Loucy (cell line): ENCODE data around the gene NUP214.
"Not testable (repeated sequence)": the region's sequence is repeated elsewhere in the genome, so short reads cannot be mapped to it uniquely, and the experiment has no call there.

Experiments
- H2AFZ ChIP-seq: fragments of 200-600 bp; sonication (generic); 2 replicates; pipeline ENCODE4 v1.6.0; 2016; ENCODE audit warnings: antibody characterized with exemption, mild to moderate bottlenecking, low read length, moderate library complexity
- H3F3A ChIP-seq: fragments of 200-600 bp; 2 replicates; pipeline ENCODE4 v1.6.0; 2016; ENCODE audit warnings: antibody characterized with exemption, low read depth, mild to moderate bottlenecking
- H3K27me3 ChIP-seq: fragments of 200-600 bp; sonication (generic); 2 replicates; pipeline ENCODE4 v1.6.1; 2014; ENCODE audit warnings: low read length, mild to moderate bottlenecking; ENCODE audit not compliant: insufficient read depth, poor library complexity, severe bottlenecking
- H3K36me3 ChIP-seq: fragments of 200-600 bp; sonication (generic); 2 replicates; pipeline ENCODE4 v1.6.1; 2016; ENCODE audit warnings: low read length; ENCODE audit not compliant: insufficient read depth
- H3K4me1 ChIP-seq: fragments of 200-600 bp; sonication (generic); 2 replicates; pipeline ENCODE4 v1.5.1; 2014; ENCODE audit warnings: low read length, mild to moderate bottlenecking; ENCODE audit not compliant: insufficient read depth, poor library complexity, severe bottlenecking
- H3K4me2 ChIP-seq: fragments of 200-600 bp; sonication (generic); 2 replicates; pipeline ENCODE4 v1.6.0; 2014; ENCODE audit warnings: antibody characterized with exemption, low read length, low read depth, mild to moderate bottlenecking; ENCODE audit not compliant: poor library complexity, severe bottlenecking
- H3K4me3 ChIP-seq: fragments of 200-600 bp; sonication (generic); 2 replicates; pipeline ENCODE4 v1.5.1; 2014; ENCODE audit warnings: low read length, mild to moderate bottlenecking, mixed read lengths; ENCODE audit not compliant: poor library complexity, severe bottlenecking
- H3K79me2 ChIP-seq: fragments of 200-600 bp; sonication (generic); 2 replicates; pipeline ENCODE4 v1.6.1; 2014; ENCODE audit warnings: low read length; ENCODE audit not compliant: insufficient read depth
- H3K9ac ChIP-seq: fragments of 200-600 bp; sonication (generic); 2 replicates; pipeline ENCODE4 v1.6.0; 2014; ENCODE audit warnings: mild to moderate bottlenecking, low read depth, low read length, moderate library complexity; ENCODE audit not compliant: poor library complexity, severe bottlenecking
- H3K9me2 ChIP-seq: fragments of 200-600 bp; sonication (generic); replicated peaks from 2 replicates; pipeline ENCODE4 v1.6.1; 2016; ENCODE audit warnings: low read depth, low read length, mixed read lengths
- H3K9me3 ChIP-seq: fragments of 200-600 bp; sonication (generic); 2 replicates; pipeline ENCODE4 v1.6.1; 2014; ENCODE audit warnings: mild to moderate bottlenecking, antibody characterized with exemption, low read length, low read depth; ENCODE audit not compliant: insufficient read depth
- H4K20me1 ChIP-seq: fragments of 200-600 bp; sonication (generic); 2 replicates; pipeline ENCODE4 v1.6.0; 2014; ENCODE audit warnings: antibody characterized with exemption, low read length, mild to moderate bottlenecking; ENCODE audit not compliant: insufficient read depth, poor library complexity, severe bottlenecking
- EZH2phosphoT487 ChIP-seq: fragments of 200-600 bp; IDR thresholded peaks from 2 replicates; pipeline ENCODE4 v1.6.1; 2018; ENCODE audit warnings: antibody characterized with exemption, mild to moderate bottlenecking, moderate library complexity, borderline replicate concordance
- TF ChIP-seq, protein P1 (sequence below): fragments of 200-600 bp; sonication (generic); conservative IDR thresholded peaks from 2 replicates; pipeline ENCODE4 v1.5.1; 2014; ENCODE audit warnings: mild to moderate bottlenecking, antibody characterized with exemption, low read length

The NUP214 gene

DNA sequence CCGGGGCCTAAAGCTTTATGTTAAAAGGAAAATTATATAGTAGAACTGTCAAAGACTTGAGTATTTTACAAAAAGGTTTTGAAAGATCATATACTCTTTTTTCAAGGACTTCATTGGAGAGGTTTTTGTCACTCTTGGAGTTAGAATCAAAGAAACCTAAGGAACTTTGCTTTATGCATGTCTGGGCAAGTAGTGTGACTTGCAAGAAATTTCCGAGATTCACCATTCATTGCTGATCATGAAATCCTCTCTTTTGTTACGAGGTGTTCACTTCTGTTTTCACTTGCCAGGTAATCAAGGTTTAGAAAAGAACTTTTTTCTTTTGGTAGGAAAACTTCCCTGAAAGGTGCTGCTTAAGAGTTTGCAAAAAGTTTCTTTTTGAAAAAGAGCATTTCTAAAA, 64.8 kb downstream of the NUP214 start:
- no peak for TF ChIP-seq EZH2phosphoT487
- TF ChIP-seq, protein P1, sequence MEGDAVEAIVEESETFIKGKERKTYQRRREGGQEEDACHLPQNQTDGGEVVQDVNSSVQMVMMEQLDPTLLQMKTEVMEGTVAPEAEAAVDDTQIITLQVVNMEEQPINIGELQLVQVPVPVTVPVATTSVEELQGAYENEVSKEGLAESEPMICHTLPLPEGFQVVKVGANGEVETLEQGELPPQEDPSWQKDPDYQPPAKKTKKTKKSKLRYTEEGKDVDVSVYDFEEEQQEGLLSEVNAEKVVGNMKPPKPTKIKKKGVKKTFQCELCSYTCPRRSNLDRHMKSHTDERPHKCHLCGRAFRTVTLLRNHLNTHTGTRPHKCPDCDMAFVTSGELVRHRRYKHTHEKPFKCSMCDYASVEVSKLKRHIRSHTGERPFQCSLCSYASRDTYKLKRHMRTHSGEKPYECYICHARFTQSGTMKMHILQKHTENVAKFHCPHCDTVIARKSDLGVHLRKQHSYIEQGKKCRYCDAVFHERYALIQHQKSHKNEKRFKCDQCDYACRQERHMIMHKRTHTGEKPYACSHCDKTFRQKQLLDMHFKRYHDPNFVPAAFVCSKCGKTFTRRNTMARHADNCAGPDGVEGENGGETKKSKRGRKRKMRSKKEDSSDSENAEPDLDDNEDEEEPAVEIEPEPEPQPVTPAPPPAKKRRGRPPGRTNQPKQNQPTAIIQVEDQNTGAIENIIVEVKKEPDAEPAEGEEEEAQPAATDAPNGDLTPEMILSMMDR, result no peak
- H2AFZ ChIP-seq, result no peak overlapping the region
- H3K27me3 ChIP-seq, result no peaks in the 10 kb centered on the region
- H3K4me2 ChIP-seq, result no peak overlapping the region
- peaks cover 25% of the 10 kb centered on the region for H3K79me2 ChIP-seq
- no peak overlapping the region for H3K4me3 ChIP-seq
- H4K20me1 ChIP-seq, result peaks cover 35% of the 10 kb centered on the region
- H3K9me3 ChIP-seq, result no peaks in the 10 kb centered on the region
- H3K36me3 ChIP-seq, result peaks cover 94% of the 10 kb centered on the region
- H3F3A ChIP-seq, result no peaks in the 10 kb centered on the region
- H3K9me2 ChIP-seq, result no peaks in the 10 kb centered on the region
- no peaks in the 10 kb centered on the region for H3K4me1 ChIP-seq
- no peak overlapping the region for H3K9ac ChIP-seq

DNA sequence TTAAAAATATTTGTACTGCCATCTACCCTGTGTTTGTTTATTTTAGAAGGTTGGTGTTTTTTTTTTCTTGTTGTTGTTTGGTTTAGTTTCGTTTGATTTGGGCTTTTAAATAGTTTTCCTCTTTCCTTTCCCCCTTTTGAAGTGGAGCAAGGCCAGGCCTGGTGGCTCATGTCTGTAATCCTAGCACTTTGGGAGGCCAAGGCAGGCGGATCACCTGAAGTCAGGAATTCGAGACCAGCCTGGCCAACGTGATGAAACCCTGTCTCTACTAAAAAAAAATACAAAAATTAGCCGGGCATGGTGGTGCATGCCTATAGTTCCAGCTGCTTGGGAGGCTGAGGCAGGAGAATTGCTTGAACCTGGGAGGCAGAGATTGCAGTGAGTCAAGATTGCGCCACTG, 65.6 kb downstream of the NUP214 start:
- Histone ChIP-seq H3K36me3 (peaks cover 91% of the 10 kb centered on the region), H4K20me1 (peaks cover 30% of the 10 kb centered on the region), H3K79me2 (peaks cover 19% of the 10 kb centered on the region; the same call in 1 of the 2 replicates)
- not testable (repeated sequence) for H3K4me3 ChIP-seq, H3K9ac ChIP-seq, H2AFZ ChIP-seq, H3K4me2 ChIP-seq, H3K27me3 ChIP-seq, H3K9me2 ChIP-seq, H3K9me3 ChIP-seq, H3K4me1 ChIP-seq, H3F3A ChIP-seq

DNA sequence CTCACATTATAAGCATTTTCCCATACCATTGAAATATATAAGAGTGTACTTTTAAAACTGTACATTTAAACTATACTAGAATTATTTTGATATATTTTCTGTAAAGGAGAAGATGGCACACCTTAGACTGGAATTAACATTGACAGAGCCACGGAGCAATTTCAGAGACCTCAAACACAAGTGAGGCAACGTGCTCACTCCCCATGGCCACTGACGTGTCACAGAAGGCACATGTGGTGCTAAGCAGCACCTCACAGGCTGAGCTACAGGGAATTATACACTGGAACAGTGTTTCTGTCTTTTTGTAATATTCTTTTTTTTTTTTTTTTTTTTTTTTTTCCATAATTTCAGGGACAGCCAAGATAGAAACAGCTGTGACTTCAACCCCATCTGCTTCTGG, 66.5 kb downstream of the NUP214 start:
- Histone ChIP-seq H3K9ac (no peak overlapping the region), H3K36me3 (peaks cover 91% of the 10 kb centered on the region), H3K4me3 (no peak overlapping the region), H3K4me2 (no peak overlapping the region), H3K4me1 (no peaks in the 10 kb centered on the region), H3K27me3 (no peaks in the 10 kb centered on the region), H3K79me2 (peaks cover 10% of the 10 kb centered on the region; the same call in 1 of the 2 replicates), H3F3A (no peaks in the 10 kb centered on the region), H3K9me3 (no peaks in the 10 kb centered on the region), H2AFZ (no peak overlapping the region), H4K20me1 (peaks cover 27% of the 10 kb centered on the region), H3K9me2 (no peaks in the 10 kb centered on the region)
- TF ChIP-seq, protein P1, result no peak
- TF ChIP-seq EZH2phosphoT487, result no peak

DNA sequence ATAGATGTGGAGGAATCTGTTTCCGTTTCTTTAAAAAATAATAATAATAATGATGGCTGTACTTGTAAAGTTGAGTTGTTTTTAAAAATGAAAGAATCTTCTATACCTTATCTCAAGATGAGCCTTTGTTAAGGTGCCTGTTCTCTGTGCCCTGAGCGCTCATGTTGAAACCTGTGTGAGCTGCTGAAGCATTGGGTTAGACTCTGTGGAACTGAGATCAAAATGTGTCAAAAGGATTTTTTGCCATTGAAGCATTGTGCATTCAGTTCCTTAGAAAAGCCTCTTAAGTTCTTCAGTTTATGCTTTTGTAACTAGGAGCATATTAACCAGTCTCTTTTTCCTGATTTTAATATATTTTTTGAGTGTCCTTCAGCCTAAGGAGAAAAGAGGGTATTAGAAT, 67.7 kb downstream of the NUP214 start:
- Histone ChIP-seq H3K9me2 (no peaks in the 10 kb centered on the region), H4K20me1 (peaks cover 27% of the 10 kb centered on the region), H2AFZ (no peak overlapping the region), H3F3A (no peaks in the 10 kb centered on the region), H3K27me3 (no peaks in the 10 kb centered on the region), H3K79me2 (peaks cover 10% of the 10 kb centered on the region; the same call in 1 of the 2 replicates), H3K36me3 (peaks cover 91% of the 10 kb centered on the region), H3K9me3 (no peaks in the 10 kb centered on the region), H3K4me3 (no peak overlapping the region), H3K4me2 (no peak overlapping the region), H3K4me1 (peaks cover 2% of the 10 kb centered on the region), H3K9ac (no peak overlapping the region)
- TF ChIP-seq, protein P1, result no peak
- TF ChIP-seq EZH2phosphoT487, result no peak
